Thyroid gland (tissue), 4 donors: ENCODE results near the gene DMD.

Experiments used
- CTCF ChIP-seq, 6 experiments: fragments of 200-600 bp in 3 of 6; fragments of 450-650 bp in 3 of 6; sonication (generic) in 3 of 6; IDR thresholded peaks; one replicate each; pipeline ENCODE4 v1.5.1; 2016 to 2019; ENCODE audit warnings: antibody characterized with exemption in 6 of 6, mild to moderate bottlenecking in 2 of 6, inconsistent platforms in 1 of 6, moderate library complexity in 1 of 6
- POLR2A ChIP-seq, 2 donors: fragments of 450-650 bp; IDR thresholded peaks; one replicate each; pipeline ENCODE4 v1.6.1; 2017; ENCODE audit warnings: antibody characterized with exemption in 2 of 2, mild to moderate bottlenecking in 2 of 2, moderate library complexity in 1 of 2

GRCh38 chrX:31506360-31506759, 1705.0 kb downstream of the DMD start:
- no peak for TF ChIP-seq CTCF (IDR thresholded peaks at IDR 0.05)
- no peak for TF ChIP-seq POLR2A (IDR thresholded peaks at IDR 0.05)
